ENCODE data around the gene LYST. TPM values are rescaled to one million over a fixed set of nuclear protein-coding genes. Genes with fewer than 3 reads are reported as not detected.

The LYST gene
- total and polyA plus RNA-seq, 10 donors: 9.0 to 169 (median 98.1) TPM

- Histone ChIP-seq H3K4me1 (no peaks in the 10 kb centered on the region), H3K36me3 (peaks cover 0 to 69% (median 34%) of the 10 kb centered on the region in 6 donors), H3K4me3 (no peak overlapping the region), H3K27me3 (replicated peaks in 1 of 7) (no peaks in the 10 kb centered on the region), H3K9me3 (no peaks in the 10 kb centered on the region), H3K27ac (no peak overlapping the region)
- no peak for DNase-seq
- 80 to 93% (median 87%) methylated on average over 2 of the region's 2 CpGs for WGBS, 5 donors
- TF ChIP-seq CTCF (IDR thresholded peaks at IDR 0.05 in 8 of 11, conservative IDR thresholded peaks at IDR 0.05 in 3 of 11) (no peak), POLR2A (IDR thresholded peaks at IDR 0.05) (no peak), POLR2AphosphoS5 (IDR thresholded peaks at IDR 0.05) (no peak)
- intact Hi-C loops (cut with DNase I; ENCODE audit: low total_unique reads): no loop called here
These were observed 205.1 kb downstream of the LYST start for GRCh38 chr1:235661568-235661967.

- TF ChIP-seq POLR2AphosphoS5 (IDR thresholded peaks at IDR 0.05) (no peak), POLR2A (IDR thresholded peaks at IDR 0.05) (no peak), CTCF (IDR thresholded peaks at IDR 0.05 in 8 of 11, conservative IDR thresholded peaks at IDR 0.05 in 3 of 11) (no peak)
- WGBS, 5 donors: 90 to 94% (median 91%) methylated on average over 14 of the region's 14 CpGs
- no peak overlapping the region for H3K4me3 ChIP-seq
These were observed 207.4 kb downstream of the LYST start for GRCh38 chr1:235659186-235659771.

GRCh38 chr1:235657747-235658526, 208.8 kb downstream of the LYST start:
- Histone ChIP-seq H3K4me3 (no peak overlapping the region), H3K27ac (no peak overlapping the region), H3K4me1 (no peaks in the 10 kb centered on the region), H3K9me3 (peaks cover 0 to 5% (median 0%) of the 10 kb centered on the region in 8 donors), H3K27me3 (replicated peaks in 1 of 7) (peaks cover 0 to 27% (median 9%) of the 10 kb centered on the region in 7 donors), H3K36me3 (peaks cover 0 to 37% (median 21%) of the 10 kb centered on the region in 6 donors)
- intact Hi-C loops (cut with DNase I; ENCODE audit: low total_unique reads): no loop called here
- no peak for DNase-seq
- 39 to 69% (median 54%) methylated on average over 5 of the region's 5 CpGs for WGBS, 5 donors
- TF ChIP-seq POLR2A (IDR thresholded peaks at IDR 0.05) (no peak), POLR2AphosphoS5 (IDR thresholded peaks at IDR 0.05) (no peak), CTCF (IDR thresholded peaks at IDR 0.05 in 8 of 11, conservative IDR thresholded peaks at IDR 0.05 in 3 of 11) (no peak)

More at GRCh38 chr1:235659186-235659771, 207.4 kb downstream of the LYST start:
- Histone ChIP-seq H3K36me3 (peaks cover 0 to 51% (median 29%) of the 10 kb centered on the region in 6 donors), H3K4me1 (no peaks in the 10 kb centered on the region), H3K27me3 (replicated peaks in 1 of 7) (peaks cover 0 to 13% (median under 1%) of the 10 kb centered on the region in 7 donors), H3K27ac (no peak overlapping the region), H3K9me3 (peaks cover 0 to under 1% (median 0%) of the 10 kb centered on the region in 8 donors)
- no peak for DNase-seq
- intact Hi-C loops (cut with DNase I; ENCODE audit: low total_unique reads): no loop called here

GRCh38 chr1:235657269-235657668, 209.4 kb downstream of the LYST start:
- intact Hi-C loops (cut with DNase I; ENCODE audit: low total_unique reads): no loop called here
- Histone ChIP-seq H3K36me3 (peaks cover 0 to 31% (median 14%) of the 10 kb centered on the region in 6 donors), H3K9me3 (peaks cover 0 to 5% (median 0%) of the 10 kb centered on the region in 8 donors), H3K4me3 (no peak overlapping the region), H3K27me3 (replicated peaks in 1 of 7) (peaks cover 0 to 33% (median 14%) of the 10 kb centered on the region in 7 donors), H3K4me1 (no peaks in the 10 kb centered on the region), H3K27ac (no peak overlapping the region)
- no peak for DNase-seq
- 85 to 94% (median 93%) methylated on average over 5 of the region's 5 CpGs for WGBS, 5 donors
- TF ChIP-seq CTCF (IDR thresholded peaks at IDR 0.05 in 8 of 11, conservative IDR thresholded peaks at IDR 0.05 in 3 of 11) (no peak), POLR2AphosphoS5 (IDR thresholded peaks at IDR 0.05) (no peak), POLR2A (IDR thresholded peaks at IDR 0.05) (no peak)

All from spleen (tissue), 11 donors.